WTC11 (cell line): ENCODE measurements around the gene CALCR. TPM values are rescaled to one million over a fixed set of nuclear protein-coding genes. Genes with fewer than 3 reads are reported as not detected.

Experiments used
- ATAC-seq: fragments of 200-7000 bp; cut with Tn5 transposase; 2 replicates; pipeline ENCODE4 v1.10.0; 2021; ENCODE audit warnings: mild to moderate bottlenecking, moderate library complexity
- CTCF ChIA-PET: fragments of 300-600 bp; sonication (Branson Sonifier 250); formaldehyde crosslinking; loops from one replicate; lab custom pipeline; 2021; ENCODE audit warnings: antibody characterized with exemption; lab: Charles Lee
- POLR2A ChIA-PET: fragments of 350-600 bp; sonication (Branson Sonifier 250); formaldehyde crosslinking; loops from one replicate; lab custom pipeline; 2021; ENCODE audit warnings: antibody characterized with exemption; lab: Charles Lee
- DNase-seq: peaks from one replicate; pipeline ENCODE4 v3.0.0; 2021; ENCODE audit warnings: low spot score
- H3K27ac Mint-ChIP-seq: 2 replicates; pipeline ENCODE4 v1.8.0; 2021; ENCODE audit warnings: mixed read lengths
- H3K27me3 Mint-ChIP-seq: 2 replicates; pipeline ENCODE4 v1.8.0; 2021; ENCODE audit warnings: low read depth, mild to moderate bottlenecking, moderate library complexity, mixed read lengths
- H3K36me3 Mint-ChIP-seq: 2 replicates; pipeline ENCODE4 v1.8.0; 2021; ENCODE audit warnings: mixed read lengths
- H3K4me1 Mint-ChIP-seq: 2 replicates; pipeline ENCODE4 v1.8.0; 2022; ENCODE audit warnings: mixed read lengths
- H3K4me3 Mint-ChIP-seq: 2 replicates; pipeline ENCODE4 v1.8.0; 2021; ENCODE audit warnings: mild to moderate bottlenecking, moderate library complexity, mixed read lengths
- H3K9me3 Mint-ChIP-seq: 2 replicates; pipeline ENCODE4 v1.8.0; 2021; ENCODE audit warnings: mixed read lengths
- ARID4B ChIP-seq: sonication (generic); formaldehyde crosslinking; IDR thresholded peaks from 2 replicates; pipeline ENCODE4 v1.8.0; 2023; ENCODE audit warnings: missing genetic modification reagents, mild to moderate bottlenecking, borderline replicate concordance
- ATF6 ChIP-seq: sonication (generic); formaldehyde crosslinking; IDR thresholded peaks from 2 replicates; pipeline ENCODE4 v1.8.1; 2023; ENCODE audit warnings: mild to moderate bottlenecking, missing genetic modification reagents
- CBFB ChIP-seq: sonication (generic); formaldehyde crosslinking; IDR thresholded peaks from 2 replicates; pipeline ENCODE4 v1.8.1; 2022; ENCODE audit warnings: mild to moderate bottlenecking, low read depth, missing genetic modification reagents
- ETV6 ChIP-seq: sonication (generic); formaldehyde crosslinking; IDR thresholded peaks from 2 replicates; pipeline ENCODE4 v1.8.1; 2022; ENCODE audit warnings: mild to moderate bottlenecking, missing genetic modification reagents
- IRF2 ChIP-seq: sonication (generic); formaldehyde crosslinking; IDR thresholded peaks from 2 replicates; pipeline ENCODE4 v1.8.0; 2022; ENCODE audit warnings: low read depth, missing genetic modification reagents, borderline replicate concordance
- MLX ChIP-seq: sonication (generic); formaldehyde crosslinking; IDR thresholded peaks from 2 replicates; pipeline ENCODE4 v1.8.1; 2023; ENCODE audit warnings: mild to moderate bottlenecking, missing genetic modification reagents, moderate library complexity
- NFE2L1 ChIP-seq: sonication (generic); formaldehyde crosslinking; IDR thresholded peaks from 2 replicates; pipeline ENCODE4 v1.8.1; 2023; ENCODE audit warnings: missing genetic modification reagents
- SP1 ChIP-seq: sonication (generic); formaldehyde crosslinking; conservative IDR thresholded peaks from 2 replicates; pipeline ENCODE4 v1.8.1; 2022; ENCODE audit warnings: missing genetic modification reagents
- TEAD1 ChIP-seq: sonication (generic); formaldehyde crosslinking; IDR thresholded peaks from 2 replicates; pipeline ENCODE4 v1.8.0; 2022; ENCODE audit warnings: mild to moderate bottlenecking, missing genetic modification reagents
- USF2 ChIP-seq: sonication (generic); formaldehyde crosslinking; IDR thresholded peaks from 2 replicates; pipeline ENCODE4 v1.8.1; 2023; ENCODE audit warnings: mild to moderate bottlenecking, missing genetic modification reagents, moderate library complexity
- ZNF138 ChIP-seq: sonication (generic); formaldehyde crosslinking; conservative IDR thresholded peaks from 2 replicates; pipeline ENCODE4 v1.8.1; 2022; ENCODE audit warnings: mild to moderate bottlenecking, moderate library complexity, missing genetic modification reagents
- ZNF219 ChIP-seq: sonication (generic); formaldehyde crosslinking; IDR thresholded peaks from 2 replicates; pipeline ENCODE4 v1.8.0; 2023; ENCODE audit warnings: missing genetic modification reagents, mild to moderate bottlenecking, borderline replicate concordance
- ZNF532 ChIP-seq: fragments of 250-450 bp; sonication (Bioruptor Pico); IDR thresholded peaks from 2 replicates; pipeline ENCODE4 v1.9.0; 2021; ENCODE audit warnings: mild to moderate bottlenecking, borderline replicate concordance
- total RNA-seq: library from RNA; stranded (reverse); gene quantifications from 3 replicates; pipeline ENCODE4 v1.2.3, GENCODE V29; 2021

CALCR gene
- total RNA-seq, 1 experiment from 2014 or later = 0.81 TPM

- H3K27ac Mint-ChIP-seq = no peak overlapping the region
- CTCF ChIA-PET = no interaction called here
Measured at GRCh38 chr7:93509303-93509702, 65.2 kb downstream of the CALCR start.

More at GRCh38 chr7:93509303-93509702, 65.2 kb downstream of the CALCR start:
- peaks cover 15% of the 10 kb centered on the region for H3K9me3 Mint-ChIP-seq
- no peaks in the 10 kb centered on the region for H3K36me3 Mint-ChIP-seq
- no peaks in the 10 kb centered on the region for H3K27me3 Mint-ChIP-seq
- no peak for ATAC-seq
- no peak for DNase-seq
- POLR2A ChIA-PET = interaction anchor here (0.6 kb wide), 1 partner anchor 39 kb away, joined by 3 read pairs; no protein-coding TSS in a partner anchor
- no peak for TF ChIP-seq CBFB (CRISPR knock-in tag)
- TF ChIP-seq ZNF138 (CRISPR knock-in tag) = no peak
- TF ChIP-seq ZNF219 (CRISPR knock-in tag) = no peak
- no peak for TF ChIP-seq ATF6 (CRISPR knock-in tag)
- TF ChIP-seq ZNF532 (CRISPR knock-in tag) = no peak
- TF ChIP-seq MLX = no peak
- no peak for TF ChIP-seq ETV6 (CRISPR knock-in tag)
- no peak for TF ChIP-seq ARID4B (CRISPR knock-in tag)
- no peak for TF ChIP-seq IRF2
- TF ChIP-seq SP1 (CRISPR knock-in tag) = no peak
- no peak for TF ChIP-seq NFE2L1 (CRISPR knock-in tag)
- no peak for TF ChIP-seq USF2
- TF ChIP-seq TEAD1 (CRISPR knock-in tag) = no peak
- no peaks in the 10 kb centered on the region for H3K4me1 Mint-ChIP-seq
- no peak overlapping the region for H3K4me3 Mint-ChIP-seq
